HG03045 (cell line): Measurements from ENCODE around the gene WDPCP.
"Not testable (repeated sequence)": the region's sequence is repeated elsewhere in the genome, so short reads cannot be mapped to it uniquely, and the experiment has no call there.

Experiments
- ATAC-seq: cut with Tn5 transposase; IDR thresholded peaks from one replicate; pipeline ENCODE4 v1.9.1; 2021; ENCODE audit warnings: mild to moderate bottlenecking, moderate library complexity; ENCODE audit not compliant: unreplicated experiment

WDPCP gene

GRCh38 chr2:63372549-63372948 is 215.7 kb downstream of the WDPCP start:
- ATAC-seq: no peak

GRCh38 chr2:63369146-63369545 is 219.1 kb downstream of the WDPCP start:
- ATAC-seq: no peak

- no peak for ATAC-seq
Observed at GRCh38 chr2:63364866-63365265, 223.4 kb downstream of the WDPCP start.

DNA sequence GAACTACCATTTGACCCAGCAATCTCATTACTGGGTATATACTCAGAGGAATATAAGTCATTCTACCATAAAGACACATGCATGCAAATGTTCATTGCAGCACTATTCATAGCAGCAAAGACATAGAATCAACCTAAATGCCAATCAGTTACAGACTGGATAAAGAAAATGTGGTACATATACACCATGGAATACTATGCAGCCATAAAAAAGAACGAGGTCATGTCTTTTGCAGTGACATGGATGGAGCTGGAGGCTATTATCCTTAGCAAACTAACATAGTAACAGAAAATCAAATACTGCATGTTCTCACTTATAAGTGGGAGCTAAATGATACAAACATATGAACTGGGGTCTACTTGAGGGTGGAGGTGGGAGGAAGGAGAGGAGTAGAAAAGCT is 230.6 kb downstream of the WDPCP start:
- not testable (repeated sequence) for ATAC-seq

DNA sequence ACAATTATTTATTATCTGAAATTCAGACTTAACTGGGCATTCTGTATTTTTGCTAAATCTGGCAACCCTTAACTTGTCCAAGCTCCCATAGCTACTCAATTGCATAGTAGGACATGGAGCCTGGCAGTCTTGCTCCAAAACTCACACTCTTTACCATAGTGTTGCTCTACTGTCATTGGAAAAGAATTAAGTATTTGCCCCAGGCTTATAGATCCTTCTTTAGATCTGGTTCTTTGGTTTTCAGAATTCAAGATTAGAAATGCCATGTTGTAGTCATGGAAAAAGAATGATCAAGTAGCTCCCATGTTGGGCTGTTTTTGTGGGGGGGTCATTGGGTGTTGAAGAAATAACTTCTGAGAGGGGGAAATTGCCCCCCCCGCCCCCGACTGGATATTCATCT is 240.9 kb downstream of the WDPCP start:
- no peak for ATAC-seq

DNA sequence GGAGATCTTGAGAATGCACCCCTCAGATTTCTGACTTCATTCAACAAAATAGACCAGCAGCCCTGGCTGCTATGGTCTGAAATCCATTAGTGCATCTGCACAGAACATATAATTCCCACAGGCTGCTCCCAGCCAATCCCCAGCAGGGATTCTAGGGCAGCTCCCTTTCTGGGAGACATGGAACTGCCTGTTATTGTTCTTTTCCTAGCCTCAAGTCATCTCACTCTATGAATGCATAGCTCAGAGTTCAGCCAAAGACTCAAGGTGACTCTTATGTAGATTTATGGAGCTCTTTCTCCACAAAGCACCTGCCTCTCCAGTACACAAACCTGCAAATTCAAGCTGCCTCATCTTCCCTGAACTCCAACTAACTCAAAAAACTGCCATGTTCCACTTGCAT is 241.9 kb downstream of the WDPCP start:
- no peak for ATAC-seq

- no peak for ATAC-seq
Observed at GRCh38 chr2:63345285-63345633, 243.0 kb downstream of the WDPCP start.

- no peak for ATAC-seq
Observed at GRCh38 chr2:63344575-63345284, 243.5 kb downstream of the WDPCP start.

- no peak for ATAC-seq
Observed at GRCh38 chr2:63343397-63344109, 244.7 kb downstream of the WDPCP start.

- ATAC-seq: no peak
Observed at GRCh38 chr2:63340443-63340842, 247.8 kb downstream of the WDPCP start.

- no peak for ATAC-seq
Observed at GRCh38 chr2:63334910-63335309, 253.4 kb downstream of the WDPCP start.

DNA sequence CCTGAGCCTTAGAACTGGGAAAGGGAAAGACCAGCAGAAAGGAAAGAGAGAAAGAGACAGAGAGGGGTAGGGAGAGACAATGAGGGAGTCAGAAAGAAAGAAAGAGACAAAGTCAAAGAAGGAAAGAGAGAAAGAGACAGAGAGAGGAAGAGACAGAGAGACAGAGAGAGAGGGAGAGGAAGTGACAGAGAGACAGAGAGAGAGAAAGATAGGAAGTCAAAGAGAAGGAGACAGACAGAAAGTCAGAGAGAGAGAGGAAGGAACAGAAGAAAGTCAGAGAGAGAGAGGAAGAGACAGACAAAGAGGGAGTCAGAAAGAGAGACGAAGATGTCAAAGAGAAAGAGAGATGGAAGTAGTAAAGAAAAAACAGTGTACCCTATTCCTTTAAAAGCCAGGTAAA is 261.8 kb downstream of the WDPCP start:
- ATAC-seq: no peak

DNA sequence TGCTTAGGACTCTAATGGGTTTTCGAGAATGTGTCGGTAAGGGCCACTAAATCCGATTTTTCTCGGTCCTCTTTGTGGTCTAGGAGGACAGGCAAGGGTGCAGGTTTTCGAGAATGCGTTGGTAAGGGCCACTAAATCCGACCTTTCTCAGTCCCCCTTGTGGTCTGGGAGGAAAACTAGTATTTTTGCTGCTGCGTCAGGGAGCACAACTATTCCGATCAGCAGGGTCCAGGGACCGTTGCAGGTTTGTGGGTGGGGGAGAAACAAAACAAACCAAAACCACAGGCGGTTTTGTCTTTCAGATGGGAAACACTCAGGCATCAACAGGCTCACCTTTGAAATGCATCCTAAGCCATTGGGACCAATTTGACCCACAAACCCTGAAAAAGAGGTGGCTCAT is 264.6 kb downstream of the WDPCP start:
- ATAC-seq: not testable (repeated sequence)

- not testable (repeated sequence) for ATAC-seq
Observed at GRCh38 chr2:63321973-63322372, 266.3 kb downstream of the WDPCP start.

- ATAC-seq: no peak
Observed at GRCh38 chr2:63320669-63321068, 267.6 kb downstream of the WDPCP start.

- no peak for ATAC-seq
Observed at GRCh38 chr2:63310614-63311013, 277.7 kb downstream of the WDPCP start.

DNA sequence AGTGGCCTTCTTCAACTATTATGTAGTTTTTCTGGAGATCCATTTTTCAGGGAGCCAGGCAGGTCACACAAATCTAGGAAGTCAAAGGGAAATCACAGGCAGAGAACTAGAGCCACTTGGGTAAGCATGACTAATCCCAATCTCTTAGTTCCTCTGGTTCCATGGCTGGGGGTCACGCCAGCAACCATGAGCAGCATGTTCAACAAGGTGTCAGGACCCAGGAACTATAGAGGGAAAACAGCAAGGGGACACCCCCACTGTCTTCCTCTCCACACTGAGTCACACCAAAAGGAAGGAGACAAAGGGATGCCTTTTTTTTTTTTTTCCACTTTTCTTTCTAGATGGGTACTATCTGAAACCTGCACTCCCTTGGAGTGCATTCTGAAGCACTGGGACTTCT is 286.8 kb downstream of the WDPCP start:
- ATAC-seq: no peak

DNA sequence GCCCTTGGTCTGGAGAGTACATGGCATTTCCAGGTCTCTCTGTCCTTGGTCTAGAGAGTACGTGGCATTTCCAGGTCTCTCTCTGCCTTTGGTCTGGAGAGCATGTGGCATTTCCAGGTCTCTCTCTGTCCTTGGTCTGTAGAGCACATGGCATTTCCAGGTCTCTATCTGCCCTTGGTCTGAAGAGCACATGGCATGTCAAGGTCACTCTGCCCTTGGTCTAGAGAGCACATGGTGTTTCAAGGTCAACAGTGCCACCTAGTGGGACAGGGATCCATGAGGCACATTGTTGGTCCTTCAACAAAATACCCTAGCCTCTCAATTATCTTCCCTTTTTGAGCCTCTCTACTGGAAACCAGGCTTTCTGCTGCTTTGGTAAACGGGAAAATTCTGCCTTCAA is 287.4 kb downstream of the WDPCP start:
- ATAC-seq: no peak

GRCh38 chr2:63287956-63288355 is 300.3 kb downstream of the WDPCP start:
- no peak for ATAC-seq

DNA sequence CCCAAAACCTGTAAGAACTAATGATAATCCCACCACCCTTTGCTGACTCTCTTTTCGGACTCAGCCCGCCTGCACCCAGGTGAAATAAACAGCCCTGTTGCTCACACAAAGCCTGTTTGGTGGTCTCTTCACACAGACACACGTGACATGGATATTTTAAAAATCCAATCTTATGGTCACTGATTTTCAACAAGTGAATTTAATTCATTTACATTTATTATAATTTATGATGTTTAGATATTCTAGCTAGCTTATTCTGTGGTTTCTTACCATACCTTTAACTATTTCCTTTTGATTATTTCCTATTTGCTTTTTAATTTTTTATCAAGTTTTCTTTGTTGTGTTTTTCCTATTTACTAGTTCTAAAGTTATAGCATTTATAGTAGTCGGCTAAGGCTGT is 301.8 kb downstream of the WDPCP start:
- not testable (repeated sequence) for ATAC-seq

DNA sequence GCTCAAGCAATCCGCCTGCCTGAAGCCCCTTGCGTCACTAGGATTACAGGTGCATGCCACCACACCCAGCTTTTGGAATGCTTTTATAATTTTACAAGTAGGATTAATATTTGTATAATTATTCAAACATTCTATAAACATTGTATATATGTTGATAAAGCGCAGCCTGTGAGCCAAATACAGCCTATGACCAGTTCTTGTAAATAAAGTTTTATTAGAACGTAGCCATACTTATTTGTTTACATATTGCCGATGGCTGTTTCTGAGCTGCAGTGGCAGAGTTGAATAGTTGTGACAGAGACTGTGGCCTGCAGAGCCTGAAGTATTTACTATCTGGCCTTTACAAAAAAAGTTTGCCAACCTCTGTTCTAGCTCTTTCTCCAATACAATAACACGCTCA is 305.0 kb downstream of the WDPCP start:
- ATAC-seq: no peak

DNA sequence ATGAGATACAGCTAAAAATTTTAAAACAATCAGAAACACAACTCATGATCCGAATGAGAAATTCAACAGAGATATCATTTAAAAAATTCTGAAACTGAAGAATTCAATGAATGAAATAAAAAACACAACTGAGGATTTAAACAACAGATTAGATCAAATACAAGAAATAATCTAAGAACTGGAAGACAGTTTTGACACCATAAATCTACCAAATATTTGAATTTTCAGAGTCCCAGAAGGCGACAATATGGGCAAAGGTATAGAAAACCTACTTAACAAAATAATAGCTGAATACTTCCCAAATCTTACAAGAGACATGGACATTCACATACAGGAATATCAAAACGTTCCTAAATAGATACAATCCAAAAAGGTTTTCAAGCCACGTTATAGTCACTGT is 315.7 kb downstream of the WDPCP start:
- no peak for ATAC-seq

DNA sequence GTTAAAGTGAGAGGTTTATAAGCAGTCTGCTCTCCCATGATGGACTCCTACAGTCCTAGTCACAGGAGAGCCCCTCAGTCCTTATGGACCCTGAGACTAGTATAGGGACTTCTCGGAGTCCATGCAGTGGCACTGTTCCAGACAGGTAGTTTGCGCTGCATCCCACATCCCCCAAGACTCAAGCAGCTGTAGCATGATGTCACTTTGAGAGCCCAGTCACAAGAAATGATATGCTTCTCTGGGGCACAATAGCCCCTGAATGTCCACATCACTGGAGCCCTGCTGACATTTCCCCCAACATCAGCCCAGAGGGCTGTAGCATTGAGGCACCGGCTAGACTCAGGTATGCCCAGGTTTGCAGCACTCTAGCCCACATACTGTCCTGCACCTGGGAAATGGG is 317.6 kb downstream of the WDPCP start:
- ATAC-seq: no peak
